NT2/D1 (cell line): ENCODE data around the gene ANXA11.
A peak's percentile ranks its signal among the peaks of the same experiment; 100 is the strongest.

Experiments used
- DNase-seq: peaks from one replicate; pipeline ENCODE4 v3.0.0-alpha.2; 2011; ENCODE audit warnings: low read depth, low spot score
- H3K27me3 ChIP-seq: 2 replicates; pipeline ENCODE4 v1.6.0; 2011; ENCODE audit warnings: mild to moderate bottlenecking; ENCODE audit not compliant: insufficient read length, insufficient read depth
- H3K36me3 ChIP-seq: 2 replicates; pipeline ENCODE4 v1.6.1; 2011; ENCODE audit warnings: mild to moderate bottlenecking, low read length, mixed read lengths; ENCODE audit not compliant: insufficient read depth, insufficient read length
- H3K4me1 ChIP-seq: 2 replicates; pipeline ENCODE4 v1.5.1; 2011; ENCODE audit not compliant: insufficient read depth, insufficient read length
- H3K4me3 ChIP-seq: 2 replicates; pipeline ENCODE4 v1.5.1; 2011; ENCODE audit warnings: low read depth; ENCODE audit not compliant: insufficient read length
- H3K9ac ChIP-seq: 2 replicates; pipeline ENCODE4 v1.6.0; 2011; ENCODE audit warnings: low read depth; ENCODE audit not compliant: insufficient read length
- H3K9me3 ChIP-seq: 2 replicates; pipeline ENCODE4 v1.5.1; 2011; ENCODE audit warnings: mild to moderate bottlenecking, low read length; ENCODE audit not compliant: insufficient read depth
- SUZ12 ChIP-seq: IDR thresholded peaks from 2 replicates; pipeline ENCODE4 v1.6.1; 2011; ENCODE audit not compliant: insufficient read length, insufficient read depth; ENCODE audit errors: extremely low read depth
- YY1 ChIP-seq: IDR thresholded peaks from 2 replicates; pipeline ENCODE4 v1.6.1; 2011; ENCODE audit not compliant: insufficient read length, insufficient read depth
- ZNF274 ChIP-seq: IDR thresholded peaks from 2 replicates; pipeline ENCODE4 v1.6.1; 2011; ENCODE audit warnings: mild to moderate bottlenecking, low read depth, low read length

Gene ANXA11

DNA sequence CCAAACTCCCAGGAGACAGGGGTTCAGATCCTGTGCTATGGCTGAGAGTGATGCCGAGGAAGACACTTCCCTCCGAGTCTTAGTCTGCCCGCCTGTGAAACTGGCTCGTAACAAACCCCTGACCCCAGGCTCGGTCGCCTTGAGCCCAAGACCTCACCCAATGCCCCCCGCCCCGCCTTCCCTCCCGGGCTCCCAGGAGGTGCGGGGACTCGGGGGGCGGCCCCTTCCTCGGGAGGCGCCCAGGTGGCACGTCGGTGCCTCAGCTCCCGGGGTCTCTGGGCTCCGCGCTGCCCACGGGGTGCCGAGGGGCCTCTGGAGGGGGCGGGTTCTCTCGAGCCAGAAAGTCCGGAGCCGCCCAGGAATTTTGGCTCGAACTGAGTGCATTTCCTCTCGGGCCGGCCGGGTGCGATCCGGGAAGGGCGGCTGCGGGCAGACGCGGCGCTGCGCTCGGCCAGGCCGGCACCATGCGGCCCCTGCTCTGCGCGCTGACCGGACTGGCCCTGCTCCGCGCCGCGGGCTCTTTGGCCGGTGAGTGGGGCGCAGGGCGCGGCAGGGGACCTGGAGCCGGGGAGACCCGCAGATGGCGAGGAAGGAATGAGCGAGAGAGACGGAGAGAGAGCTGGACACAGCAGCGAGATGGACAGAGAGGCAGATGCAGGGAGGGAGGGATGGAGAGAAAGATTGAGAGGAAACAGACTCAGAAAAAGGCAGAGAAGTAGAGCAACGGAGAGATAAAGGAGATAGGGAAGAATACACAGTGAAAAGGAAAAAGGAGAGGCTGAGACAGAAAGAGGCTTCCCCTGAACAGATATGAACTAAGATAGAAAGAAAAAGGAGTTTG, 72.8 kb downstream of the ANXA11 start, which contains the start of gene PLAC9:
Gene PLAC9, plus strand, starts transcription at position 432 of the 841 bp plus-strand sequence. Its CDS starts 33 bp downstream, at position 465.
- H3K27me3 ChIP-seq, result peaks cover 32% of the 10 kb centered on the region
- DNase-seq, result no peak

DNA sequence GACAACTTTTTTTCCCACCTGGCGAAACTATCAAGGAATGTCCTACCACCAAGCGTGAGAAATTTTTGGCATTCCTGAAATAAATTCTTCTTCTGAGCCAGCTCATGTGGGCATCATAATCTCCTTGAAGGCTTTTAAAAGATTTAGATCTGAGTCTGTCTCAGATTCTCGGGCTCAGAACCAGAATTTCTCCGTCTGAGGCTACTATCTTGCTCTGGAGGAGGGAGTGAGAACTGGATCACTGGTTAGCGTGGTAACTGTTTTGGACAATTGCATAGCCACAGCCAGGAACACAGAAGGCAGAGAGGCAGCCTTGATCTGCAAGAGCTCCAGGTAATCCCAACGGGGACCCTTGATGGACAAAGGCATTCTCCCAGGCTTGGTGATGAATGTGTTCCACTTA, 73.8 kb downstream of the ANXA11 start:
- Histone ChIP-seq H3K9ac (no peak overlapping the region), H3K9me3 (no peaks in the 10 kb centered on the region), H3K4me3 (no peak overlapping the region), H3K27me3 (peaks cover 32% of the 10 kb centered on the region), H3K4me1 (no peaks in the 10 kb centered on the region), H3K36me3 (no peaks in the 10 kb centered on the region)
- DNase-seq, result no peak
- TF ChIP-seq YY1 (no peak), SUZ12 (no peak), ZNF274 (no peak)

More for the DNA sequence above, 72.8 kb downstream of the ANXA11 start, which contains the start of gene PLAC9:
- no peaks in the 10 kb centered on the region for H3K9me3 ChIP-seq
- TF ChIP-seq ZNF274 (no peak), SUZ12 (no peak), YY1 (no peak)
- no peaks in the 10 kb centered on the region for H3K4me1 ChIP-seq
- H3K4me3 ChIP-seq, result peak within 1 kb of the TSS; percentile 40
- peak within 1 kb of the TSS; percentile 61 for H3K9ac ChIP-seq
- H3K36me3 ChIP-seq, result no peaks in the 10 kb centered on the region

DNA sequence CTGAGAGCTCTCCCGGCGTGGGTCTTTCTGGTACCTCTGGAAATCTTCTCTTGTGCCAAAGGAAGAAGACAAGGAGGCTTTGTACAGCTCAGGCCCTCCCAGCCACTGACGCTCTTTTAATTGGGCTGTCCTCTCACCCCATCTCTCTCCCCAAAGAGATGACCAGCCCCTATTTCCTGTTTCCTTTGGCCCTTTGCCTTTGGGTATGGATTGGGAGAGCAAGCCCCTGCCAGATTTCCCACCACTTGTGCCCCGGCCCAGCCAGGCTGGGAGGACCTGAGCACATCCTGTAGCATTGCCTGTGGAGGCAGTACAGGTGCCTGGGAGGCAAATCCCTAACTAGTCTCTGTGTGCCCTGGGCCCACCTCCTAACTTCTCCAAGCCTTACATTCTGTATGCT, 78.5 kb downstream of the ANXA11 start:
- Histone ChIP-seq H3K27me3 (peaks cover 9% of the 10 kb centered on the region), H3K4me1 (no peaks in the 10 kb centered on the region), H3K4me3 (no peak overlapping the region), H3K9ac (no peak overlapping the region), H3K36me3 (no peaks in the 10 kb centered on the region), H3K9me3 (no peaks in the 10 kb centered on the region)
- TF ChIP-seq SUZ12 (no peak), ZNF274 (no peak), YY1 (no peak)
- no peak for DNase-seq

DNA sequence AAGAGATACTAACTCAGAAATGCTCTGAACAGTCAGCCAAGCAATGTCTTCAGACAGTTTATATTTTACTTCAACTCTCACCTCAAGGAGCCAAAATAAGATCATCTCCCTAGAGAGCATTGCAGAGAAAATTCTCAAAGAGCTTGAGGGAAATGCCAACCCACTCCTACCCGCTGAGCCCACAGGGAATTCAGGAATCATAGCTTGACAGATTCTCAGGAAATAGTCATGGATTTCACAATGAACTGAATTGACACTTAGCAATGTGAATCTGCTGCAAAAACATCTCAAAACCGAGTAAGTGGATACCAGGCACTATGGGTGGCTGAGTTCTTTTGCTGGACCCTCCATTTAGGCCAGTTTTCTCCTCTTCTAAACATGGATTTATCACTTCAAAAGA, 82.6 kb downstream of the ANXA11 start:
- no peak for DNase-seq
- Histone ChIP-seq H3K36me3 (no peaks in the 10 kb centered on the region), H3K4me3 (no peak overlapping the region), H3K4me1 (no peaks in the 10 kb centered on the region), H3K9me3 (no peaks in the 10 kb centered on the region), H3K27me3 (no peaks in the 10 kb centered on the region), H3K9ac (no peak overlapping the region)
- no peak for TF ChIP-seq SUZ12
- no peak for TF ChIP-seq YY1

DNA sequence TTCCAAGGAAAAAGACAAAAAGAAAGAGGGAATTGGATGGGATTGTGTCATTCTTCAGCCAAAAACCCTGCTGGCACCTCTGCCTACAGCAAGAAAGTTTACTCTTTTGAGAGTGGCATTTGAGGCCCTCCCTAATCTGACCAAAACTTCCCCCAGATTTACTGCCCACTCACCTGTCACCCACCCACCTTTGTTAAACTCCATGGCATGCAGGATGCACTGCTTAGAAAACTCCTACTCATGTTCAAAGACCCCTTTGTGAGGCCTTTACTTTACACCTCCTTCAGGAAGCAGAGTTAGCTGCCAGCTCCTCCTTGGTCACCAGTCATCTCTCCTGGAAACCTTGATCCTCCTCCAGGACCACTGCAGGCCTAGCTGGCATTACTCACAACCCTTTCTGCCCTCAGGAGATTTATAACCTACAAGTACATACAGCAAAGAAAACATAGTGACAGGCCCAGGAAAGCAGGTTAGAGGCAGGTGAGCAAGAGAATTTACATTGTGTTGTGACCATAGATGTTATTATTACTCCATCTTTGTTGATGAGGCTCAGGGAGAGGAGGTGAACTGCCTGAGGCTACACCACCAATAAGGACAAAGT, 83.1 kb downstream of the ANXA11 start:
- Histone ChIP-seq H3K9ac (no peak overlapping the region), H3K36me3 (no peaks in the 10 kb centered on the region), H3K9me3 (no peaks in the 10 kb centered on the region), H3K4me3 (no peak overlapping the region), H3K4me1 (no peaks in the 10 kb centered on the region), H3K27me3 (no peaks in the 10 kb centered on the region)
- no peak for TF ChIP-seq ZNF274
- no peak for TF ChIP-seq SUZ12
- TF ChIP-seq YY1, result no peak
- no peak for DNase-seq

DNA sequence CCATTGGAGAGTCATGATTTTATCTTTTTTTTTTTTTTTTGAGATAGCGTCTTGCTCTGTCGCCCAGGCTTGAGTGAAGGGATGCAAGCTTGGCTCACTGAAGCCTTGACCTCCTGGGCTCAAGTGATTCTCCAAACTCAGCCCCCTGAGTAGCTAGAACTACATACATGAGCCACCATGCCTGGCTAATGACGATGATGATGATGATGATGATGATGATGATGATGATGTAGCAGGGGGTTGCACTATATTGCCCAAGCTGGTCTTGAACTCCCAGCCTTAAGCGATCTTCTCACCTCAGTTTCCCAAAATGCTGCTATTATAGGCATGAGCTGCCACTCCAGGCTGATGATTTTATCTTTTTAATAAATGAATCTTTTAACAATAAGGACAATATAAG, 86.7 kb downstream of the ANXA11 start:
- DNase-seq, result no peak
- Histone ChIP-seq H3K27me3 (no peaks in the 10 kb centered on the region), H3K36me3 (no peaks in the 10 kb centered on the region)

DNA sequence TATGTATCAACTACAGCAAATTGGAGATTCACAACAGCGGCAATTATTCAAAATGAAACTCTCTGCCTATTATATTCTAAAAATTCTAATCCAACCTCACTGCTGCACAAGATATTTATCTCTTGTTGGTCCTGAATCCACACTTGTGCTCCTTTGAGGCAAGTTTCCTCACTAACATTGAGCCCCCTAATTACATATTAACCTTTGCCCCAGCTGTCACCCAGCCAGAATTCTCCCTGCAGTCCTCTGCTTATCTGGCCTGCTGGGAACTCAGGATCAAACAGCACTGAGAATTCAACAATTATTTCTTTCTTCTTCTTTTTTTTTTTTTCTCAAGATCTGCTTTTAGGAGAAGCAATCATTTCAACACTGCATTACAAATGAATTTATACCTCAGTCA, 94.4 kb downstream of the ANXA11 start:
- Histone ChIP-seq H3K36me3 (no peaks in the 10 kb centered on the region), H3K9me3 (peaks cover 17% of the 10 kb centered on the region; the same call in 1 of the 2 replicates), H3K27me3 (no peaks in the 10 kb centered on the region), H3K4me1 (no peaks in the 10 kb centered on the region), H3K4me3 (no peak overlapping the region), H3K9ac (no peak overlapping the region)
- TF ChIP-seq YY1 (no peak), ZNF274 (no peak), SUZ12 (no peak)
- no peak for DNase-seq

More for the DNA sequence above, 86.7 kb downstream of the ANXA11 start:
- no peak overlapping the region for H3K4me3 ChIP-seq
- TF ChIP-seq ZNF274 (no peak), YY1 (no peak), SUZ12 (no peak)
- no peaks in the 10 kb centered on the region for H3K9me3 ChIP-seq
- H3K9ac ChIP-seq, result no peak overlapping the region
- no peaks in the 10 kb centered on the region for H3K4me1 ChIP-seq
